Hippocampal formation (tissue), 2 donors: ENCODE measurements around the gene ELL2.
"Not testable (repeated sequence)": the region's sequence is repeated elsewhere in the genome, so short reads cannot be mapped to it uniquely, and the experiment has no call there.

ENCODE experiments used
- DNase-seq, 2 donors: peaks; one replicate each; lab custom pipeline; 2025; lab: John Stamatoyannopoulos, UW

Gene ELL2

GRCh38 chr5:95907740-95908706, 53.6 kb downstream of the ELL2 start:
- DNase-seq: no peak

DNA sequence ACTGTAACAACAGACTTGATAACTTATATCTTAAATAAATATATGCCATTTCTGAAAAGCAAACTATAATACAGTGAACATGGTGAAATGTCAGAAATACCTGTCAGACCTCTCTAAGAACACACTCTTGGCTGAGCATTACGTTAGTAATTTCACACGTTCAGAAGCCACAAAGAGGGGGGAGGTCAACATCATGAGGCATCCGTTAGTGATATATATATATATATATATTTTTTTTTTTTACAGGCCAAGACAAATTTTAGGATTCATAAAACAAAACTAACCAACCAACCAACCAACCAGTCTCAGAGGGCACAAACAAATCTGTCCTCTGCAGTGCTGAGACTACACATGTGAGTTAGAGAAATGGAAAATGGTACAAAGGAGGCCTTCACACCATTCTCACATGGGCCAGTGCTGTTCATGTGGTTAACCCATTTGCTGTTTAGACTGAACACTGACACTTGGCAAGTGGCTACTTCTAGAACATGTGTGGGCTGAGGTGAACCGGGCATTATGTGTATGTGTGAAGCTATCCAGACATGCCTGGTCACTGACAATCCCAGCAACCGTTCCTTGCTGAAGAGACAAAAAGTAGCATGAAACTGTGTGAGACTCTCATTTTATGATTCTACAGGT, 54.5 kb downstream of the ELL2 start:
- no peak for DNase-seq

DNA sequence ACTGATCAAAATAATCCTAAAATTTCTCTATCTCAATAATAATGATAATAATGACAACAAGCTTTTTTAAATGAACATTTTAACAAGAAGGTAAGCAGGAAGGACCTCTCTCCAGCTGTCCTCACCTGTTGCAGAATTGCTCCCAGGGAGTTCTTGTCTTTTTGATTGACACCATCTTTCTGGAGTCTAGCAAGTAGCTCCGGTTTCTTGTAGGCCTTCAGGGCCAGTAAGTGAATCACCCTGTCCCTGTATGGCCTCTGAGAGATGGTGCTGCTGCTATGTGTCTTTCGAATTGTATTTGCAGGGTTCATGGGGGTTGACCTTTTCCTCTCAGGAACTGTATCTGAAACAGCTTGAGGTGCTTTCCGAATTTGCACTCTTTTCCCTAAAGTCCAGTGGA, 55.3 kb downstream of the ELL2 start:
- DNase-seq: not testable (repeated sequence)

GRCh38 chr5:95904827-95905226, 56.8 kb downstream of the ELL2 start:
- DNase-seq: no peak

DNA sequence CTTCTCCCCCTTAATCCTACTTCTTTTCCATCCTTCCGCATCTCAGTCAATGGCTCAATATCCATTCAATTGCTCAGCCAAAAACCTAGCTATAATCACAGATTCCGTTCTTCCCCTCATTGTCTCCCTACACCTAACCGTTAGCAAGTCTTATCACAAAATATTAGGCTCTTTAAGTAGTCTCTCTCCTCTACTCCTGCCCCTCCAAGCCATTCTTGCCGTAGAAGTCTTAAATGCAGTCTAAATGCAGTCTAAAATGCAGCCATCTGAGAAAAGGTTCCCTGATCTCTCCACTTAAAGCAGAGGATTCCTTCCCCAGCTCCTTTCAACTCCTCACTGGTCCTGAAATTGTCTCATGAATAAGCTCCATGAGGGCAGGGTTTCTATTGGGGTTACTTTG, 57.8 kb downstream of the ELL2 start:
- no peak for DNase-seq

- DNase-seq: no peak
Observed at GRCh38 chr5:95901676-95902627, 59.7 kb downstream of the ELL2 start.

DNA sequence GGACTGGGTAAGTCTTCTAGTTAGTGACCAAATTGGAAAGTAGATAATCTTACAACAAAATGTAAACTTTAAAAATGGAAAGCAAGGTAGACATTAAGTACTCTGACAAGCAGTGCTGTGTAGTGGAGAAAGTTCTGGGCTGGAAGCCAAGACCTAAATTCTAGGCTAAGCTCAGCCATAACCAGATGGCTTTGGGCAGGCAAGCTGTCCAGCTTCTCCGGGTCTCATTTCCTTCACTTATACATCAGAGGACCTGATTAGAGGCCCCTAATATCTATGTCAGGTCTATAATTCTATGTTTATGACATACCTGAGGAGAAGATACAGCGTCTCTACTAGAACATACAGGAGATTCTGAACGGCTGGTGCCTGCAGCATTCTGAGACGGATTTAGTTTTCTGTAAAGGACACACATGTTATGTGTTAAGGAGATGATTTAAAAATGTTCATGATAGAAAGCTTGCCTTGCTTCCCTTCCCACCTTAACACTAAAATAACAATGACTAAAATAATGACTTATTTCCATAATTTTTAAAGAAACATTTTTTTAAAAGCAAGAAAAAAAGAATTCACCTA, 61.2 kb downstream of the ELL2 start:
- DNase-seq: peak in 1 of 2 donors; percentile 47

DNA sequence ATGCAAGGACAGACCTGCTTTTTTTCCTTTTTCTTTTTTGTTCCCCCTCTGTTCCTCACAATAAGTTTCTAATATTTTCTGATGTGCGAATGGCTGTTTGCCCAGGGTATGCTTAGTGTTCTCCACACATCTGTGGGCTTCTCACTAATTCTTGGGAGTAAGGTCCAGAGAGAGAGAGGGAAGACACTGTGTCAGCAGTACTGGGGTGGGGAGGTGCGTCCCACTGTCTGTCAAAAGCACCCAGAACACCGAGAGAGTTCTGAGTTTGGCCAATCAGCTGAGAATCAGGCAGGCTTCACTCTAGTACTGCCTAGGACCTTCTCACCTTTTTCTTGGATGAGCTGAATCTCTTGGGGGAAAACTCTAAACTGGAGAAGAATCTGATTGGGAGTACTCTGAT, 61.8 kb downstream of the ELL2 start:
- DNase-seq: no peak

- no peak for DNase-seq
Observed at GRCh38 chr5:95899006-95899405, 62.6 kb downstream of the ELL2 start.

GRCh38 chr5:95895771-95896170, 65.9 kb downstream of the ELL2 start:
- peak; percentile 53 to 62 for DNase-seq

GRCh38 chr5:95895251-95895650, 66.4 kb downstream of the ELL2 start:
- no peak for DNase-seq

- peak in 1 of 2 donors; percentile 14 for DNase-seq
Observed at GRCh38 chr5:95892784-95893354, 68.8 kb downstream of the ELL2 start.

- no peak for DNase-seq
Observed at GRCh38 chr5:95891499-95891898, 70.2 kb downstream of the ELL2 start.

- DNase-seq: no peak
Observed at GRCh38 chr5:95889076-95889475, 72.6 kb downstream of the ELL2 start.

GRCh38 chr5:95887977-95888376, 73.7 kb downstream of the ELL2 start:
- DNase-seq: no peak

DNA sequence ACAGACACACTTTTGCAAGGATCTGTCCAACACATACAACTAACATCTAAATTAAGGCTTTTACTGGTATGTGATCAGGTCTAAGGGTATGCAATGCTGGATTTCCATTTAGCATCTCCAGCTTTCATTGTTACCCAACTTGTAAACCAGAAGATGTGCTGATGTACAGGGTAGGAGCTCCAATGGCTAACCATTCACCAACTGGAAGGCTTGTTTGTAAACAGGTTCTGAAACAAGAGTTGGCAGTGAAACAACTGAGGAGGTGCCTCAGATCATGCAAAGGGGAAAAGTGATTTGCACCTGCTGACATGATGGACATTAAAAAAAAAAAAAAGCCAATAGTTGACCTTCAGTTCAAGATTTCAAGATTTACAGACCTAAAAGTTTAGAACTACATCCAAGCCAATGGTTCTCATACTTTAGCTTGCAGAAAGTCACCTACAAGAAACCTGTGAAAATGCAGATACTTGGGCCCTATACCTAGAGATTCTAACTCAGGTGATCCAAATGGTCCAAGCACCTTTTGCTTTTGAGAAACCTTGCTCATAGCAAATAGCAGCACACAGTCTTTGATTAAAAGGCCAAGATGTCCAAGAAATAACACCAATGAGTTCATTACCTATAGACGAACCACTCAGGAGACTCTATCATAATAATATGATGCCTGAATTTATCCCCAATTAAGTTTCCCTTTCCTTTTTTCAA, 75.2 kb downstream of the ELL2 start:
- DNase-seq: no peak

GRCh38 chr5:95884511-95884910, 77.1 kb downstream of the ELL2 start:
- no peak for DNase-seq

DNA sequence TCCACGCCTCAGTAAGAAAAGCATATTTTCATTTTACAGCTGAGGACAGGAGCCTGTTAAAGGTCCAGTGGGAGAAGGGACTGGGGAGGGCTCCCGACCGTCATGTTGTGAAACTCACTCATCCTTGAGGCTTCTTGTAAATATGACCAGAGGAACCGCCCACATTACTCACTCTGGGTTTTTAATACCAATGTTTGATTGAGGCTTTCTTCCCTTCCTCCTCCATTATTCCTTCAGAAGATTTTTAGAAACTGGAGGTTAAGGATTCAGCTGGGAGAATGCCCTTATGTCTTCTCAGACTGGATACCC, 77.7 kb downstream of the ELL2 start:
- DNase-seq: no peak

DNA sequence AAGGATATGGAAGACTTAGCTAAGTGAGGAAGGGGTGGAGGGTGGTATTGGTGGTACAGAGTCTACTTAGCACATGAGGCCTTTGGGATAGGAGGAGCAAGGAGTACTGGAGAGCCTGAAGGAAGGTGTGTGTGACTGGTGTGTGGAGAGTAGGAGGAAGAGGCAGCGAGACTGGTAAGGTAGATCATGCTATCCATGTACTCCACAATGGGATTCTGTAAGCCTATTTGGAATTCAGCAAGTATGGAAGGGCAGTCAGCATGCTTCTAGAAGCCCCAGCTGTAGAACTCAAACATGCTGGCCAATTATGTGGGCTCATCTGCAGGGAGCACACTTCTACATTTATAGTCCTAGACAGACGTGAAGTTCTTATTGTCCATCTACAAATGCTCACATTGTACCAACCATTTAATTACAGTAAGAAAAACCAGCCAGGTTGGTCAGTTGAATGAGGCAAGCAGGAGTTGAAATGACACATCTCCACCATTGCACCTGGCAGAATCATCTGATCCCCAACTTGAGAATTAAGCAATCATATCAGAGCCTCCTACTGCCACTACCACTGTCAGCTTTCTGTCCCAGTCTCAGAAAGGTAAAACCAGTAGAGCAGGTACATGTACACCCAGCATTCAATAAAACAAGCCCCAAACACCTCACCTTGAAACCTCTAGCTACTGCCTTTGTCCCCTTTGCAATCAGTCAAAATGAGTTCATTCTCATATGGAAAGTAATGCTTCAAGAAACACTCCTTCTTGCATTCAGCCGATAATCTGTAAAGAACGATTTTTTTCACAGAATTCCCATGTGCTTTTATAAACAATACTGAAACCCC, 78.2 kb downstream of the ELL2 start:
- DNase-seq: no peak

DNA sequence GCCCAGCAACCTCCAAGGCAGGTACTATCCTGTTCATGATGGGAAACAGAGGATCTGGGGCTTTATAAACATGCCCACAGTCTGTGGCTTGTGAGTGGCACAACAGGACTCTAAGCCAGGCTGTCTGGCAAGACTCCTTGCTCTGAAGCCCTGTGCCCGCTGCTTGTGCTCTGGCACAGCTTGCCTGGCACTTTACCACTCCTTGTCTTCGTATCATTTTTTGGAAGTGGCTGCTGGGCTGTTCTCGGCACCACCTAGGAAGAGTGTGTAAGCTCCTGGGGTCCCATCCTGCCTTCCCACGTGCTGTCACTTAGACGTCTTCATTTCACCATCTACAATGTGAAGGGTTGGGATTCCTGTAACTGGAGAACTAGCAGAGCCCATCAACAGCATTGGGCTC, 79.8 kb downstream of the ELL2 start:
- DNase-seq: no peak
